Adrenal gland (tissue), 12 donors: ENCODE results near the gene FAHD1. TPM values are rescaled to one million over a fixed set of nuclear protein-coding genes. Genes with fewer than 3 reads are reported as not detected.

Source experiments
- DNase-seq, 7 donors: peaks; one replicate each; pipeline ENCODE4 v3.0.0-alpha.2; 2019 to 2020
- H3K27ac ChIP-seq, 5 donors: fragments of 200-600 bp; sonication (generic) in 4 of 5; 1 replicate in 3 of 5; 2 replicates in 2 of 5; pipeline versions ENCODE4 v1.5.1 to v1.8.0; 2016 to 2020; ENCODE audit warnings: mild to moderate bottlenecking in 1 of 5
- H3K27me3 ChIP-seq: fragments of 200-600 bp; 2 replicates; pipeline ENCODE4 v1.8.0; 2021
- H3K36me3 ChIP-seq, 2 donors: fragments of 200-600 bp; replicated peaks in 1 of 2; 1 replicate in 1 of 2; 2 replicates in 1 of 2; pipeline versions ENCODE4 v1.5.1 to v1.8.0; 2018 to 2022
- H3K4me1 ChIP-seq, 2 donors: fragments of 200-600 bp; replicated peaks in 1 of 2; 1 replicate in 1 of 2; 2 replicates in 1 of 2; pipeline versions ENCODE4 v1.5.1 to v1.8.0; 2018 to 2021
- H3K4me3 ChIP-seq, 4 donors: fragments of 200-600 bp; sonication (generic) in 3 of 4; one replicate each; pipeline ENCODE4 v1.5.1; 2016 to 2018
- H3K9me3 ChIP-seq, 3 donors: fragments of 200-600 bp; sonication (generic) in 1 of 3; replicated peaks in 1 of 3; 1 replicate in 2 of 3; 2 replicates in 1 of 3; pipeline versions ENCODE4 v1.5.1 to v1.8.0; 2016 to 2021
- POLR2A ChIP-seq, 2 donors: fragments of 450-650 bp; IDR thresholded peaks; one replicate each; pipeline ENCODE4 v1.6.1; 2017; ENCODE audit warnings: antibody characterized with exemption in 2 of 2, mild to moderate bottlenecking in 2 of 2, moderate library complexity in 1 of 2
- WGBS, 4 donors: extraction: QIAGEN DNeasy Blood & Tissue Kit in 2 of 4; methylation state at CpG; one replicate each; pipeline versions ENCODE4 v1.1.5 to v1.1.7; 2013 to 2017; 5-methylcytosine and 5-hydroxymethylcytosine counted together
- intact Hi-C, 2 donors: fragments of 100-400 bp; cut with DNase I; formaldehyde crosslinking; loops; one replicate each; pipeline versions ENCODE4 v1.14.1 to v1.15.0; 2022 to 2023
- polyA plus RNA-seq, 3 donors: library from polyadenylated mRNA; stranded (reverse); fragments of 200-250 nt in 2 of 3; fragments of 350-450 nt in 1 of 3; fragmentation: Illumina TruSeq in 1 of 3; extraction: RNeasy Lipid Tissue Mini Kit (QIAGEN cat#74804) in 1 of 3; gene quantifications; one replicate each; pipeline ENCODE4 v1.2.3, GENCODE V29; 2013 to 2014
- total RNA-seq, 9 donors: library from RNA; depleted of rRNA in 4 of 9; stranded (reverse); fragments of >200 nt in 4 of 9; fragments of 120-200 nt in 1 of 9; fragmentation: NEBNext Ultra II Directional in 1 of 9; extraction: Animal tissue kit (Norgen Biotek cat#: 25700) in 1 of 9; gene quantifications; one replicate each; pipeline versions ENCODE4 v1.1.0 to v1.2.4, GENCODE V29; 2013 to 2023
- TF ChIP-seq, protein P1 (sequence below), 6 experiments: fragments of 450-650 bp in 4 of 6; fragments of 200-600 bp in 2 of 6; sonication (generic) in 1 of 6; IDR thresholded peaks; 1 replicate in 5 of 6; 2 replicates in 1 of 6; pipeline versions ENCODE4 v1.5.1 to v1.8.0; 2016 to 2021; ENCODE audit warnings: antibody characterized with exemption in 6 of 6, mild to moderate bottlenecking in 2 of 6, moderate library complexity in 1 of 6
- donor health status: healthy with polysubstance abuse.
- donor health status: Bipolar disorder and iron deficiency.
- donor health status: DM: yes; HTN: yes; CAD: no.
- donor health status: DM: no; HTN: no; CAD: no.
- donor health status: DM: no; HTN: no; CAD: no.
- donor health status: DM: yes; HTN: yes; CAD: no.

The FAHD1 gene
- total and polyA plus RNA-seq, 12 donors, result 15.2 to 140 (median 51.1) TPM

GRCh38 chr16:1787322-1788094 lies 39.5 kb upstream of the FAHD1 start:
- H3K27me3 ChIP-seq, result no peaks in the 10 kb centered on the region
- peaks cover 0 to 32% of the 10 kb centered on the region in 2 donors for H3K36me3 ChIP-seq
- H3K4me3 ChIP-seq, result no peak overlapping the region
- H3K9me3 ChIP-seq, result no peaks in the 10 kb centered on the region
- peak in 3 of 7 donors; percentile 8 to 22 (median 18) for DNase-seq
- no peaks in the 10 kb centered on the region for H3K4me1 ChIP-seq
- intact Hi-C loops, result no loop called here
- TF ChIP-seq, protein P1, sequence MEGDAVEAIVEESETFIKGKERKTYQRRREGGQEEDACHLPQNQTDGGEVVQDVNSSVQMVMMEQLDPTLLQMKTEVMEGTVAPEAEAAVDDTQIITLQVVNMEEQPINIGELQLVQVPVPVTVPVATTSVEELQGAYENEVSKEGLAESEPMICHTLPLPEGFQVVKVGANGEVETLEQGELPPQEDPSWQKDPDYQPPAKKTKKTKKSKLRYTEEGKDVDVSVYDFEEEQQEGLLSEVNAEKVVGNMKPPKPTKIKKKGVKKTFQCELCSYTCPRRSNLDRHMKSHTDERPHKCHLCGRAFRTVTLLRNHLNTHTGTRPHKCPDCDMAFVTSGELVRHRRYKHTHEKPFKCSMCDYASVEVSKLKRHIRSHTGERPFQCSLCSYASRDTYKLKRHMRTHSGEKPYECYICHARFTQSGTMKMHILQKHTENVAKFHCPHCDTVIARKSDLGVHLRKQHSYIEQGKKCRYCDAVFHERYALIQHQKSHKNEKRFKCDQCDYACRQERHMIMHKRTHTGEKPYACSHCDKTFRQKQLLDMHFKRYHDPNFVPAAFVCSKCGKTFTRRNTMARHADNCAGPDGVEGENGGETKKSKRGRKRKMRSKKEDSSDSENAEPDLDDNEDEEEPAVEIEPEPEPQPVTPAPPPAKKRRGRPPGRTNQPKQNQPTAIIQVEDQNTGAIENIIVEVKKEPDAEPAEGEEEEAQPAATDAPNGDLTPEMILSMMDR (IDR thresholded peaks at IDR 0.05), result no peak
- no peak for TF ChIP-seq POLR2A (IDR thresholded peaks at IDR 0.05)
- WGBS, 4 donors, result 92 to 93% (median 92%) methylated on average over 12 to 44 of the region's 44 CpGs
- H3K27ac ChIP-seq, result no peak overlapping the region

- no peaks in the 10 kb centered on the region for H3K27me3 ChIP-seq
- no peaks in the 10 kb centered on the region for H3K4me1 ChIP-seq
- H3K27ac ChIP-seq, result no peak overlapping the region
- peak in 2 of 7 donors; percentile 20 to 22 for DNase-seq
- TF ChIP-seq, protein P1 (IDR thresholded peaks at IDR 0.05), result no peak
- TF ChIP-seq POLR2A (IDR thresholded peaks at IDR 0.05), result no peak
- H3K4me3 ChIP-seq, result no peak overlapping the region
- WGBS, 4 donors, result 79 to 90% (median 86%) methylated on average over 6 to 38 of the region's 38 CpGs
- no peaks in the 10 kb centered on the region for H3K9me3 ChIP-seq
- peaks cover 0 to 32% of the 10 kb centered on the region in 2 donors for H3K36me3 ChIP-seq
- intact Hi-C loops, result no loop called here
Observed at GRCh38 chr16:1788095-1788707, 38.8 kb upstream of the FAHD1 start.

- peak in 4 of 7 donors; percentile 19 to 22 (median 20) for DNase-seq
- WGBS, 4 donors, result 58 to 73% (median 67%) methylated on average over 12 to 19 of the region's 19 CpGs
- H3K4me3 ChIP-seq, result no peak overlapping the region
- no peaks in the 10 kb centered on the region for H3K4me1 ChIP-seq
- no peaks in the 10 kb centered on the region for H3K27me3 ChIP-seq
- no peaks in the 10 kb centered on the region for H3K9me3 ChIP-seq
- intact Hi-C loops, result no loop called here
- TF ChIP-seq, protein P1 (IDR thresholded peaks at IDR 0.05), result no peak
- peaks cover 0 to 32% of the 10 kb centered on the region in 2 donors for H3K36me3 ChIP-seq
- no peak overlapping the region for H3K27ac ChIP-seq
Observed at GRCh38 chr16:1788708-1789100, 38.3 kb upstream of the FAHD1 start.

- H3K27me3 ChIP-seq, result no peaks in the 10 kb centered on the region
- 93 to 94% (median 93%) methylated on average over 8 to 25 of the region's 25 CpGs for WGBS, 4 donors
- DNase-seq, result no peak
Observed at GRCh38 chr16:1789643-1790045, 37.4 kb upstream of the FAHD1 start.

More at GRCh38 chr16:1789643-1790045, 37.4 kb upstream of the FAHD1 start:
- Histone ChIP-seq H3K27ac (no peak overlapping the region), H3K9me3 (no peaks in the 10 kb centered on the region), H3K36me3 (peaks cover 0 to 32% of the 10 kb centered on the region in 2 donors), H3K4me1 (no peaks in the 10 kb centered on the region), H3K4me3 (no peak overlapping the region)
- intact Hi-C loops, result no loop called here
- no peak for TF ChIP-seq POLR2A (IDR thresholded peaks at IDR 0.05)
- TF ChIP-seq, protein P1 (IDR thresholded peaks at IDR 0.05), result no peak
